GM23338 (cell line): Measurements from ENCODE around the gene MRC2.

Source experiments
- CREB1 ChIP-seq: fragments of 250-450 bp; sonication (Bioruptor Pico); IDR thresholded peaks from 2 replicates; pipeline ENCODE4 v1.5.0; 2020; ENCODE audit warnings: low read depth, mild to moderate bottlenecking, moderate library complexity
- EZH2 ChIP-seq: fragments of 200-600 bp; sonication (generic); IDR thresholded peaks from one replicate; pipeline ENCODE4 v1.8.0; 2017; ENCODE audit warnings: antibody characterized with exemption, mild to moderate bottlenecking, low read depth; ENCODE audit not compliant: unreplicated experiment
- EZH2phosphoT487 ChIP-seq: fragments of 200-600 bp; sonication (generic); IDR thresholded peaks from one replicate; pipeline ENCODE4 v1.8.1; 2018; ENCODE audit warnings: antibody characterized with exemption; ENCODE audit not compliant: unreplicated experiment
- JUNB ChIP-seq: IDR thresholded peaks from one replicate; pipeline ENCODE4 v1.6.1; 2016; ENCODE audit warnings: antibody characterized with exemption; ENCODE audit not compliant: unreplicated experiment
- NANOG ChIP-seq: IDR thresholded peaks from 2 replicates; pipeline ENCODE4 v1.6.1; 2016; ENCODE audit warnings: antibody characterized with exemption, borderline replicate concordance
- POLR2AphosphoS5 ChIP-seq: IDR thresholded peaks from 2 replicates; pipeline ENCODE4 v1.6.1; 2016; ENCODE audit warnings: antibody characterized with exemption, low read depth
- REST ChIP-seq: IDR thresholded peaks from one replicate; pipeline ENCODE4 v1.6.1; 2018; ENCODE audit warnings: antibody characterized with exemption; ENCODE audit not compliant: unreplicated experiment
- STAT1 ChIP-seq: IDR thresholded peaks from one replicate; pipeline ENCODE4 v1.6.1; 2016; ENCODE audit warnings: antibody characterized with exemption; ENCODE audit not compliant: unreplicated experiment
- ZNF114 ChIP-seq: fragments of 250-450 bp; sonication (Bioruptor Pico); IDR thresholded peaks from 2 replicates; pipeline ENCODE4 v1.5.0; 2020; ENCODE audit warnings: mild to moderate bottlenecking, moderate library complexity
- ZNF331 ChIP-seq: fragments of 250-450 bp; sonication (Bioruptor Pico); IDR thresholded peaks from 2 replicates; pipeline ENCODE4 v1.5.0; 2020; ENCODE audit warnings: low read depth, mild to moderate bottlenecking, moderate library complexity
- TF ChIP-seq, protein P1 (sequence below), 2 experiments: fragments of 200-600 bp in 1 of 2; sonication (generic) in 1 of 2; conservative IDR thresholded peaks; 2 replicates each; pipeline versions ENCODE4 v1.5.1 to v1.6.1; 2016 to 2017; ENCODE audit warnings: antibody characterized with exemption in 2 of 2, low read depth in 2 of 2, mild to moderate bottlenecking in 2 of 2, moderate library complexity in 1 of 2

GRCh38 chr17:62587554-62587953 lies 39.9 kb upstream of the MRC2 start:
- TF ChIP-seq EZH2phosphoT487 = no peak
- no peak for TF ChIP-seq REST
- TF ChIP-seq, protein P1, sequence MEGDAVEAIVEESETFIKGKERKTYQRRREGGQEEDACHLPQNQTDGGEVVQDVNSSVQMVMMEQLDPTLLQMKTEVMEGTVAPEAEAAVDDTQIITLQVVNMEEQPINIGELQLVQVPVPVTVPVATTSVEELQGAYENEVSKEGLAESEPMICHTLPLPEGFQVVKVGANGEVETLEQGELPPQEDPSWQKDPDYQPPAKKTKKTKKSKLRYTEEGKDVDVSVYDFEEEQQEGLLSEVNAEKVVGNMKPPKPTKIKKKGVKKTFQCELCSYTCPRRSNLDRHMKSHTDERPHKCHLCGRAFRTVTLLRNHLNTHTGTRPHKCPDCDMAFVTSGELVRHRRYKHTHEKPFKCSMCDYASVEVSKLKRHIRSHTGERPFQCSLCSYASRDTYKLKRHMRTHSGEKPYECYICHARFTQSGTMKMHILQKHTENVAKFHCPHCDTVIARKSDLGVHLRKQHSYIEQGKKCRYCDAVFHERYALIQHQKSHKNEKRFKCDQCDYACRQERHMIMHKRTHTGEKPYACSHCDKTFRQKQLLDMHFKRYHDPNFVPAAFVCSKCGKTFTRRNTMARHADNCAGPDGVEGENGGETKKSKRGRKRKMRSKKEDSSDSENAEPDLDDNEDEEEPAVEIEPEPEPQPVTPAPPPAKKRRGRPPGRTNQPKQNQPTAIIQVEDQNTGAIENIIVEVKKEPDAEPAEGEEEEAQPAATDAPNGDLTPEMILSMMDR (conservative IDR thresholded peaks at IDR 0.05; ENCODE audit: low read depth in 2 of 2) = no peak
- TF ChIP-seq POLR2AphosphoS5 = no peak
- TF ChIP-seq EZH2 = no peak
- no peak for TF ChIP-seq CREB1
- TF ChIP-seq ZNF331 (CRISPR knock-in tag) = no peak
- no peak for TF ChIP-seq NANOG
- no peak for TF ChIP-seq ZNF114 (CRISPR knock-in tag)
- TF ChIP-seq STAT1 = no peak
- no peak for TF ChIP-seq JUNB
